Activated CD8-positive, alpha-beta T cell treated with anti-CD3 and anti-CD28 coated beads, Interleukin-2, amount 10 ng/mL, durations not matched to agents 7 days and 5 days (primary cell): Measurements from ENCODE around the gene PLD4. TPM values are rescaled to one million over a fixed set of nuclear protein-coding genes. Genes with fewer than 3 reads are reported as not detected.
A peak's percentile ranks its signal among the peaks of the same experiment; 100 is the strongest.

Experiments used
- ATAC-seq: fragments of 150-1000 bp; cut with Tn5 transposase; one replicate; pipeline ENCODE4 v1.10.0; 2021; ENCODE audit warnings: moderate library complexity
- CTCF ChIA-PET: fragments of 350-600 bp; sonication (Branson Sonifier 250); formaldehyde crosslinking; loops from one replicate; lab custom pipeline; 2021; ENCODE audit warnings: antibody characterized with exemption; lab: Charles Lee
- POLR2A ChIA-PET: fragments of 350-600 bp; sonication (Branson Sonifier 250); formaldehyde crosslinking; loops from one replicate; lab custom pipeline; 2021; ENCODE audit warnings: antibody characterized with exemption; lab: Charles Lee
- DNase-seq: peaks from one replicate; pipeline ENCODE4 v3.0.0-alpha.2; 2020
- H3K27ac Mint-ChIP-seq: one replicate; pipeline ENCODE4 v1.8.0; 2021; ENCODE audit warnings: mild to moderate bottlenecking, mixed read lengths
- H3K27me3 Mint-ChIP-seq: one replicate; pipeline ENCODE4 v1.8.0; 2021; ENCODE audit warnings: low read depth, mixed read lengths
- H3K36me3 Mint-ChIP-seq: one replicate; pipeline ENCODE4 v1.8.0; 2021; ENCODE audit warnings: low read depth, mixed read lengths
- H3K4me1 Mint-ChIP-seq: one replicate; pipeline ENCODE4 v1.8.0; 2021; ENCODE audit warnings: low read depth, mixed read lengths
- H3K4me3 Mint-ChIP-seq: one replicate; pipeline ENCODE4 v1.8.0; 2021; ENCODE audit warnings: mild to moderate bottlenecking, mixed read lengths
- H3K9me3 Mint-ChIP-seq: one replicate; pipeline ENCODE4 v1.8.0; 2022; ENCODE audit warnings: mixed read lengths; ENCODE audit not compliant: insufficient read depth
- total RNA-seq, 2 experiments: library from RNA; stranded (reverse); gene quantifications; one replicate each; pipeline ENCODE4 v1.2.3, GENCODE V29; 2021

PLD4 gene
- total RNA-seq, 2 experiments from 2014 or later, result not detected

DNA sequence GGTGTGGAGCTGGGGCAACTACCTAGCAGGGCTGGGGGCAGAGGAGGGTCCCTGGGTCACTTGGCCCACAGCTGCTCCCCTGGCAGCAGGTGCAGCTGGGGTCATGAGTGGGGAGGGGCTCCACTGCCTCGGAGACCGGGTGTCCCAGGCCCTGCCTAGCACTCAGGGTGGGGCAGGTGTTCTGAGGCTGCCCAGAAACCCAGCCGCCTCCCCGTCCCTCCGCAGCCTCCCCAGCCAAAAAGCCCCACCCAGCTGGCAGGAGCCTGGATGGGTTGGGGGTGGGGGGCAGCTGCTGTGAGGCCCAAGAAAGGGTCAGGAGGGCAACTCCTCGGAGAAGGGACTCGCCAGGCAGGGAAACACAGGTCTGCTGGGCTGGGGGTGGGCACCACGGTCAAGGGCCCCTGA, 42.3 kb downstream of the PLD4 start:
- no peak for ATAC-seq
- DNase-seq, result no peak
- ChIA-PET POLR2A (no interaction called here), CTCF (no interaction called here)
- no peak overlapping the region for H3K4me3 Mint-ChIP-seq
- no peaks in the 10 kb centered on the region for H3K36me3 Mint-ChIP-seq
- no peak overlapping the region for H3K27ac Mint-ChIP-seq
- H3K4me1 Mint-ChIP-seq, result no peaks in the 10 kb centered on the region
- no peaks in the 10 kb centered on the region for H3K9me3 Mint-ChIP-seq
- H3K27me3 Mint-ChIP-seq, result peaks cover 14% of the 10 kb centered on the region

DNA sequence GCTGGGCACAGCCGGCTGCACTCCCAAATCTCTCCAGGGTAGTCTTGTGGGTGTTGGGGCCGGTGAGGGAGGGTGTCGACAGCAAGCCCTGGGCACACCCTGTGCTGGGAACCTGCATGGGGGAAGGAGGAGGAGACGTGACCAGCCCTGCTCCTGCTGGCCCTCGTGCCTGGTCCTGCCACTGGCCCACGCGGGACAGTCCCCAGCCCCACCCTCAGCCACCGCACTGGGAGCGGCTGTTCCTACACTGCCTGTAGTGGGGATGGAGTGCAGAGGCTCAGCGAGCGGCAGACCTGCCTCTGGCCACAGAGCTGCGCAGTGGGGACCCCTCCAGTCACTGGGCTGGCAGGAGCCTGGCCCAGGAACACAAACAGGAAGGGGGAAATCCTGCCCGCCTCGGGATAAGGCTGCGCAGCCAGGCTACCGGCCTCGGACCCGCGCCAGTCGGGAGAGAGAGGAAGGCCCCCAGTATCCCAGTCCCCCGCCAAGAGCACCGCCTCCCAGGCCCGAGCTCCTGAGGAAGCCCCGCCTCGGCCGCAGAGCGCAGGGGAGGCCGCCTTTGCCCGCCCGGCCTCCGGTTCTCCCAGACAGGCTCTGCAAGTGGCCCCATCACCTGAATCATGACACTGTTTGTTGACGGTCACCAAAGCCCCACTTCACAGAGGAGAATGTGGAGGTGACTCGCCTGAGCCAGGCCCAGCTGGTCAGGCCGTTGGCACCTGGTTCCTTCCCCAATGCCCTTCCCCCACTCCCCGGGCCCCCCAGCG, 42.9 kb downstream of the PLD4 start:
- peak; percentile 25 for ATAC-seq

DNA sequence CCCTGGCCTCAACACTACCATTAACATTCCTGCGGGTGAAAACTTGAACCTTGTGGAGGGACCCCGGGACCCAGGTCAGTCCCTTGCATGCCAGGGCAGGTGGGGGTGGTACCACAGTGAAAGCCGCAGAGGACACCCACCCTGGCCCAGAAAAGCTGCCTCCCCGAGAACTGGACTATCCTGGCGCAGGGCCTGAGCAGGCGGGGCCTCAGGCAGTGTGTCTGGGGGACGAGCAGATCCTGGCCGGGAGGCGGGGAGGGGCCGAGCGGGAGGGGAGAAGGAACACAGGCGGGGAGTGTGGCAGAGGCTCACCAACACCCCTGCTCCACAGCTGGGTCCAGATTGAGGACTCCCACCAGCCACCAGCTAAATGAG, 43.5 kb downstream of the PLD4 start:
- ATAC-seq (no peak), DNase-seq (no peak)
- POLR2A ChIA-PET, result no interaction called here
- H3K27ac Mint-ChIP-seq, result no peak overlapping the region
- CTCF ChIA-PET, result no interaction called here
- no peaks in the 10 kb centered on the region for H3K4me1 Mint-ChIP-seq
- H3K27me3 Mint-ChIP-seq, result peaks cover 11% of the 10 kb centered on the region
- H3K9me3 Mint-ChIP-seq, result no peaks in the 10 kb centered on the region
- H3K36me3 Mint-ChIP-seq, result no peaks in the 10 kb centered on the region
- H3K4me3 Mint-ChIP-seq, result no peak overlapping the region

More for the DNA sequence above, 42.9 kb downstream of the PLD4 start:
- H3K27ac Mint-ChIP-seq, result no peak overlapping the region
- no peak overlapping the region for H3K4me3 Mint-ChIP-seq
- CTCF ChIA-PET, result no interaction called here
- DNase-seq, result no peak
- H3K9me3 Mint-ChIP-seq, result no peaks in the 10 kb centered on the region
- POLR2A ChIA-PET, result no interaction called here
- no peaks in the 10 kb centered on the region for H3K4me1 Mint-ChIP-seq
- no peaks in the 10 kb centered on the region for H3K36me3 Mint-ChIP-seq
- peaks cover 14% of the 10 kb centered on the region for H3K27me3 Mint-ChIP-seq

DNA sequence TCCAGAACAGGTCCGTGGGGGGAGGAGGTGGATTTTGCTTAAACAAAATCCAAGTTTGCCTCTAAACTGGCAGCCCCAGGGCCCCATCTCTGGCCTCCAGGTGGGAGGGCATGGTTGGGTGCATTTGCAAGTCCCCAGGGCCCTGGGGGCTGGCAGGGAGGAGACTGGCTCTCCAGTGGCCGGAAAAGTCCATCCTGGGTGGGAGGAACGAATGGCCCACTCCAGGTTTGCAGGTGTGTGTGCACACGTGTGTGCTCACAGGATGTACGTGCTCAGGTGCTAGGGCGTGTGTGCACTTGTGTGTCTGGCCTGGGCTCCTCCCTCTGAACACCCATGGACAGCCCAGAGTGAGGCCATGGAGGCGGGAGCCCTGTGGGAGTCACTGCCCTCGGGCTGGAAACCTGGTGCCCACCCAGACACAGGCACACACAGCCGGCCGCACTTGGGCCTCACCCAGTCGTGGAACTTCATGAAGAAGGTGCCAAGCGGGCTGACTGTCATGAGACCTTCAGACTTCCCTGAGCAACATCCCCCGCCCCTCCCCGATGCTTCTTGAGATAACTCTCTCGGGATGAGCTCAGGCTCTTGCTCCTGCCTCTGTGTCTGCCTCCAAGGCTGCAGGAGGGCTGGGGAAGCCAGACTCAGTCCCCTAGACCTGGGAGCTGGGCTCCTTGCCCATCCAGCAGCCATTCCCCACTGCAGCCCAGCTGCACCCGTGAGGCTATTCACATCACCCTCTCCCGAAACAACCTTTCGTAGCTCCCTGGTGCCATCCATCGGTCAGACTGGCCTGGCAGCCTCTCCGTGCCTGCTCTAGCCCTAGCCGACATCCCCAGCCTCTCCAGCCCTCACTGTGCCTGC, 44.1 kb downstream of the PLD4 start:
- ChIA-PET CTCF (no interaction called here), POLR2A (no interaction called here)
- Mint-ChIP-seq H3K27ac (no peak overlapping the region), H3K4me3 (no peak overlapping the region), H3K9me3 (no peaks in the 10 kb centered on the region), H3K4me1 (no peaks in the 10 kb centered on the region), H3K36me3 (no peaks in the 10 kb centered on the region), H3K27me3 (peaks cover 11% of the 10 kb centered on the region)
- DNase-seq, result no peak
- ATAC-seq, result no peak

DNA sequence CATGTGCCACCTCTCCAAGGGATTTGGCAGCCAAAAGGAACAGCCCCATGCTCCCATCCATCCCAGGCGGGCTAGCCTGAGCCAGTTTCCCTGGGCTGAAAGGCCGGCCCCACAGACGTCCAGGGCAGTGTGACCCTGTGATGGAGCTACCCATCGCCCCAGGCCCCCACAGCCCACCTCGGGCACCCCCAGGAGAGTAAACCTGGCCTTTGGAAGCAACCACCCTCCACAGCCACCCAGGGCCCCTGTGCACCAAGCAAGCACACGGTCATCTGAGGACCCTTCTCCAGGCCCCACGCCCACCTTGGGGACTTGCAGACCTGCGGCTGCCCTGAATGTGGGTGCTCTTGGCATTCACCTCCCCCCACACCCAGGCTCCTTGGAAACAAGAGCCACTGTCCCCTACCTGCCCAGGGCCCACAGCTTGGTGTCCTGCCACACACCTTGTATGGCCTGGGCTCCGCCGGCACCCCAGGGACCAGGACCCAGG, 45.1 kb downstream of the PLD4 start:
- Mint-ChIP-seq H3K4me1 (no peaks in the 10 kb centered on the region), H3K9me3 (no peaks in the 10 kb centered on the region), H3K27me3 (peaks cover 11% of the 10 kb centered on the region), H3K4me3 (no peak overlapping the region), H3K27ac (no peak overlapping the region), H3K36me3 (no peaks in the 10 kb centered on the region)
- CTCF ChIA-PET, result no interaction called here
- ATAC-seq (no peak), DNase-seq (no peak)
- POLR2A ChIA-PET, result no interaction called here

DNA sequence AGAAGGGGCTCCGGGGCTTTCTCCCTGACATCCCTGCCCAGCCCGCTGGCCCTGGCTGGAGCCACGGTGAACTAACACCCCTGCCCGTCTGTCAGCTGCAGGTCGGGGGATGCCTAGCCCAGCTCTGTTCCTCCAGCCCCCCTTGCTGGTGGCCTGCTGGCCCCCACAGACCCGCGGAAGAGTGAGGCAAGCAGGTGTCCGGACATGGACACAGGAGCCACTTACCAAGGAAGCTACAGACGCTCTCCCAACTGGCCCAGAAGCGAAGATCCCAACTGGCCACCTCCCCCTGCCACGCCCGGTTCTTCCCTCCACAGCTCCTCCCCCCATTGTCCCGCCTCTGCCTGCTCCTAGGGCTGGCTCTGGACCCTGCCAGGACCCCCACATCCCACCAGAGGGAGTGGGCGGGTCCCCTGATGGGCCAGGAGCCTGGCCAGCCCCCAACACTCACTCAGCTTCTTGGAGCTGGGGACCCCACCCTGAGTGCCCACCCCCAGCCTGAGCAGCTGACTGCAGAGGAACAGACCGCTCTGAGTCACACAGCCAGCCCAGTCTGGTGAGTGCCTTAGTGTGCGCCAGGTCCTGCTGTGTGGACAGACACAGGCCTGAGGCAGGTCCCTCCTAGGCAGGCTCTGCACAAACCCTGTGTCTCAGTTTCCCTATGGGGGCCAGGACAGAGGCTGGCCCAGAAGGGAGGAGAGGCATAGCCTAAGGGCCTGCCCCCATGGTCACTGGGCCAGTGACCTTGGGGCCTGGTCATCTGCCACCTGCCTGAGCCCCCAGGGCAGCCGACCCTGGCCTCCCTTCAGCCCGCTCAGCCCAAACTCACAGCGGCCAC, 45.8 kb downstream of the PLD4 start:
- CTCF ChIA-PET, result no interaction called here
- ATAC-seq, result no peak

DNA sequence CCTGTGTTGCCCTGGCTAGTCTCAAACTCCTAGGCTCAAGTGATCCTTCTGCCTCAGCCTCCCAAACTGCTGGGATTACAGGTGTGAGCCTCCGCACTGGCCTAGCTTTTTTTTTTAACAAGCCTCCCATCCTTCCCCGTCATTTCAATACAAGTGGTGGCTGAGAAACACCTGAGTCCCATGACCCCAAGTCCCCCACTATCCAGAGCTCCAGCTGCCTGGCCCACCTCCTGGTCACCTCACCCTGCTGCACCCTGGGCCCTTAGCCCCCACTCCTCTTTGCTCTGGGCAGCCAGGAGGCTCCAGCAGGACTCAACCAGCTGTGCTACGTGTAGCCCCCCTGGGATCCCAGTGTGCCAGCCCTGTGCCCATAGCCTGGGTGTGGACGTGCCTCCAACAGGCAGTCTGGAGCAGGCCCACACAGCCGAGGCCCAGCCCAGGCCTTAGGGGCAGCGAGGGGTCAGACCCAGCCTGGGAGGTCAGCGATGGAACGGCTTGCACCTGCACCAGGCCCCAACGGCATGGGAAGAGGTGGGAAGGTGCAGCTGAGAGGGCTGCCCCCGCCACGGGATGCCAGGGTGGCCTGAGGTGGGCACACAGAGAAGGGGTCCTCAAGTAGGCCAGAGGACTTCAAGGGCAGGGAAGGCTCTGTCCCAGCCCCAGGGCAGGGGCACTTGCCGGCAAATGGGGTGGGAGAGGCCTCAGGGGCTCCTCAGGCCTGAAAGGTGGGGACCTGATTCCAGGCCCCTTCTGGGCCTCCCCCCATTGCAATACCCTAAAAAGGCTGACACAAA, 47.0 kb downstream of the PLD4 start:
- no peak overlapping the region for H3K4me3 Mint-ChIP-seq
- no peak overlapping the region for H3K27ac Mint-ChIP-seq
- no peaks in the 10 kb centered on the region for H3K36me3 Mint-ChIP-seq
- ATAC-seq, result no peak
- ChIA-PET CTCF (interaction anchor here (6.1 kb wide), 1 partner anchor 73 kb away, joined by 63 read pairs; no protein-coding TSS in a partner anchor), POLR2A (no interaction called here)
- peaks cover 15% of the 10 kb centered on the region for H3K27me3 Mint-ChIP-seq
- H3K9me3 Mint-ChIP-seq, result no peaks in the 10 kb centered on the region
- no peak for DNase-seq
- peaks cover 4% of the 10 kb centered on the region for H3K4me1 Mint-ChIP-seq

More for the DNA sequence above, 45.8 kb downstream of the PLD4 start:
- no peak overlapping the region for H3K27ac Mint-ChIP-seq
- H3K4me1 Mint-ChIP-seq, result no peaks in the 10 kb centered on the region
- H3K36me3 Mint-ChIP-seq, result no peaks in the 10 kb centered on the region
- H3K9me3 Mint-ChIP-seq, result no peaks in the 10 kb centered on the region
- DNase-seq, result no peak
- POLR2A ChIA-PET, result no interaction called here
- H3K4me3 Mint-ChIP-seq, result no peak overlapping the region
- H3K27me3 Mint-ChIP-seq, result peaks cover 11% of the 10 kb centered on the region

DNA sequence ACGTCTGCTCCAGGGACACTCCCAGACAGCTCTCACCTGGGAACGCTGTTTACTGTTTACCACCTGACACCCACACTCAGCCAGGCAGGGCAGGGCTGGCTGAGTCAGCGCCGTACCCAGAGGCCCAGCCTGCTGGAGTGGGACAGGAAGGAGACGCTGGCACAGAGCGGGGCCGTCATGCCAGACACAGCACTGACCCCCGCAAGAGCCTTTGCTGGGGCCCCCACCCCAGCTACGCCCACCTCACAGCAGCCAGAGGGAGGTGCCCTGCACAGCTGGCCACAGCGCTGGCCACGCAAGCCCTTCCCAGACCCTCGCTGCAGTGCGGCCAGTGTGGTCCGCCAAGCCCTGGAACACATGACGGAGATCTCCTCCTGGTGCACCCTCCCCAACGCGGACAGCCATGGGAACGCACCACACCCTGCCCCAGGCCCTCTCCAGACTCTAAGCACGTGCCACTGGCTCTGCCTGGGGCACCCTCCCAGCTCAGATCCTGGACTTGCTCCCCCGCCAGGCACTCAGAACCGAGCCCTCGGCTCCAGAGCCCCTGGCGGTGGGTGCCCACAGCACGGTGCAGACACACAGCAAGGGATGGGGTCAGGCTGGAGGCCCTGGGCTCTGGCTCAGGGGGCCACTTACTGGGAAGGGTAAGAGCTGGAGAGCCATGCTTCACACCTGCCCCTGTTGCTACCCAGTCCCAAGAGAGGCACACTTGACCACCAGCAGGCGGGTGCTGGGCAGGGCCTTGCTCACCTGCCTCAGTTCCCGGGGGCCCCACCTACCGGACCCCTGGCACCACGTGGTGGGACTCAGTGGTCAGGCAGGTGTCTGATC, 47.8 kb downstream of the PLD4 start:
- Mint-ChIP-seq H3K9me3 (no peaks in the 10 kb centered on the region), H3K27me3 (peaks cover 17% of the 10 kb centered on the region), H3K4me1 (peaks cover 7% of the 10 kb centered on the region), H3K4me3 (no peak overlapping the region), H3K27ac (no peak overlapping the region), H3K36me3 (no peaks in the 10 kb centered on the region)
- CTCF ChIA-PET, result interaction anchor here (1.0 to 6.1 kb wide), 2 partner anchors 72 to 230 kb away, joined by 3 to 63 read pairs; no protein-coding TSS in a partner anchor
- ATAC-seq (no peak), DNase-seq (no peak)
- POLR2A ChIA-PET, result interaction anchor here (0.6 kb wide), 1 partner anchor 85 kb away, joined by 3 read pairs; no protein-coding TSS in a partner anchor

DNA sequence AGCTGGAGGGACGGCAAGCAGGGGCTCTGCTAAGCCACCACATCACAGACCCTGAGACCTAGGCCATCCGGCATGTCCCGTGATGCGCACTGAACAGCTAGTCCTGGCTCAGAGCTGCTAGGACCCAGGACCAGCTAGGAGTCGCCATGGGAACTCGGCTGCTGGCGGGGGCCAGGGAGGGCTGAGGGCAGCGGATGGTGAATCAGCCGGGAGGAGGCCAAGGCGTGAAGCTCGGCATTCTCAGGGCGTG, 48.4 kb downstream of the PLD4 start:
- POLR2A ChIA-PET, result interaction anchor here (0.6 kb wide), 1 partner anchor 85 kb away, joined by 3 read pairs; no protein-coding TSS in a partner anchor
- Mint-ChIP-seq H3K4me3 (no peak overlapping the region), H3K27me3 (peaks cover 19% of the 10 kb centered on the region), H3K9me3 (no peaks in the 10 kb centered on the region), H3K4me1 (peaks cover 10% of the 10 kb centered on the region), H3K27ac (no peak overlapping the region), H3K36me3 (no peaks in the 10 kb centered on the region)
- ATAC-seq (no peak), DNase-seq (no peak)
- CTCF ChIA-PET, result interaction anchor here (1.0 to 6.1 kb wide), 3 partner anchors 11 to 229 kb away, joined by 3 to 63 read pairs (median 8); no protein-coding TSS in a partner anchor

DNA sequence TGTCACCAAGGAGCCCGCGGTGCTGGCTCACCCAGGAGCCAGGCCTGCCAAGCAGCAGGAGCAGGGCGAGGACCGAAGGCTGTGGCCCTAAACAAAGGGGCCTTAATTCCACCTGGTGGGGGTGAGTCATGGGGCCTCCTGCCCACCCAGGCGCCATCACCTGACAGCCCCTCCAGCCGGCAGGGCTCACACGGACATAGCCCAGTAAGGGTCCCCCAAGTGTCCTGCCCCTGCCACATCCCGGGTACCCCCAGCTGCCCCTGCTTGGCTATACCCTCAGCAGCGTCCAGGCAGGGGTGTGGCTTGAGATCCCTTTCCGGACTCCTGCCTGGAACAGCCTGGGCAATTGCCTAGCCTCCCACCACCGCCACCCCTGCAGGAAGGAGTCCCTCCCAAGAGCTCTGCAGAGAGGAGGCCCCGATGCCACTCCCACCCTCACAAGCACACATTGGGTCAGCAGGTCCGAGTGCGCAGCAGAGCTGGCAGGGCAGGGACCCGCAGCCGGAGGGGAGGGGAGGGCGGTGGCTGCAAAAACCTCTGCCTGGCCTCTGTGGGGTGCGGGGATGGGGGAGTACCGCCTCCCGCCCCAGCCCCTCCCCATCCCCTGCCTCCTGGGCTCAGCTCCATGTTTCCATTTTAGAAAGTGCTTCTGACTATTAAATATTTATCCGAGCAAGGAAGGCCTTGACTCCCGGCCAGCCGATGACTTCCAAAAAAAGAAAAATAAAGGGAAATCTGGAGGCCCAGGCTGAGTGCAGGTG, 48.9 kb downstream of the PLD4 start:
- Mint-ChIP-seq H3K9me3 (no peaks in the 10 kb centered on the region), H3K4me3 (no peak overlapping the region), H3K36me3 (no peaks in the 10 kb centered on the region), H3K27me3 (peaks cover 20% of the 10 kb centered on the region), H3K4me1 (peaks cover 10% of the 10 kb centered on the region), H3K27ac (no peak overlapping the region)
- ChIA-PET CTCF (interaction anchor here (1.0 to 6.1 kb wide), 3 partner anchors 11 to 229 kb away, joined by 3 to 63 read pairs (median 8); no protein-coding TSS in a partner anchor), POLR2A (interaction anchor here (0.6 kb wide), 1 partner anchor 84 kb away, joined by 3 read pairs; no protein-coding TSS in a partner anchor)
- ATAC-seq, result no peak
- DNase-seq, result no peak
